K562 (cell line): Measurements from ENCODE around the gene CRKL. TPM values are rescaled to one million over a fixed set of nuclear protein-coding genes. Genes with fewer than 3 reads are reported as not detected.

ENCODE experiments used
- BRD4 ChIP-seq: fragments of 200-600 bp; sonication (generic); IDR thresholded peaks from 2 replicates; pipeline ENCODE4 v1.6.1; 2017; ENCODE audit warnings: inconsistent platforms
- EGR1 ChIP-seq: fragments of 450-650 bp; conservative IDR thresholded peaks from 2 replicates; pipeline ENCODE4 v1.6.1; 2017; ENCODE audit warnings: mild to moderate bottlenecking
- ESRRA ChIP-seq: fragments of 450-650 bp; IDR thresholded peaks from 2 replicates; pipeline ENCODE4 v1.6.1; 2014; ENCODE audit warnings: low read depth, mild to moderate bottlenecking, moderate library complexity, borderline replicate concordance
- HMGXB4 ChIP-seq: sonication (generic); formaldehyde crosslinking; IDR thresholded peaks from 2 replicates; pipeline ENCODE4 v1.8.1; 2023; ENCODE audit warnings: mild to moderate bottlenecking, missing genetic modification reagents
- ID3 ChIP-seq, 2 experiments: fragments of 250-450 bp in 1 of 2; fragments of 450-650 bp in 1 of 2; sonication (Bioruptor Pico) in 1 of 2; IDR thresholded peaks; 2 replicates each; pipeline versions ENCODE4 v1.6.1 to v1.8.0; 2016 to 2021; ENCODE audit warnings: mild to moderate bottlenecking in 2 of 2, moderate library complexity in 2 of 2, missing compliant biosample characterization in 1 of 2, missing genetic modification characterization in 1 of 2
- ILK ChIP-seq: fragments of 450-650 bp; IDR thresholded peaks from 2 replicates; pipeline ENCODE4 v1.6.1; 2016; ENCODE audit warnings: missing genetic modification characterization, low read depth, mild to moderate bottlenecking, missing compliant biosample characterization, moderate library complexity, borderline replicate concordance
- MCM5 ChIP-seq: fragments of 450-650 bp; IDR thresholded peaks from 2 replicates; pipeline ENCODE4 v1.6.1; 2016; ENCODE audit warnings: low read depth
- MGA ChIP-seq: fragments of 450-650 bp; IDR thresholded peaks from 2 replicates; pipeline ENCODE4 v1.6.1; 2016; ENCODE audit warnings: mild to moderate bottlenecking, moderate library complexity
- NCOA4 ChIP-seq: fragments of 450-650 bp; IDR thresholded peaks from 2 replicates; pipeline ENCODE4 v1.6.1; 2018; ENCODE audit warnings: mild to moderate bottlenecking; ENCODE audit not compliant: partially characterized antibody
- NCOA6 ChIP-seq: fragments of 450-650 bp; IDR thresholded peaks from 2 replicates; pipeline ENCODE4 v1.6.1; 2017; ENCODE audit warnings: mild to moderate bottlenecking
- SRSF9 ChIP-seq: fragments of 200-400 bp; formaldehyde crosslinking; IDR thresholded peaks from 2 replicates; pipeline ENCODE4 v1.6.1; 2017; ENCODE audit warnings: low read depth, low read length, borderline replicate concordance
- SUPT5H ChIP-seq: fragments of 450-650 bp; IDR thresholded peaks from 2 replicates; pipeline ENCODE4 v1.6.1; 2016
- ZNF75A ChIP-seq: fragments of 450-650 bp; formaldehyde crosslinking; IDR thresholded peaks from 2 replicates; pipeline ENCODE4 v1.4.0; 2020; ENCODE audit warnings: mild to moderate bottlenecking
- ZNF830 ChIP-seq: fragments of 250-450 bp; sonication (Bioruptor Pico); IDR thresholded peaks from 2 replicates; pipeline ENCODE4 v1.5.0; 2021; ENCODE audit warnings: mild to moderate bottlenecking
- polyA plus RNA-seq, 8 experiments: library from polyadenylated mRNA; depleted of rRNA in 4 of 8; stranded (reverse) in 5 of 8; unstranded in 3 of 8; fragments of >200 nt; fragmentation: Nextera tagmentation in 2 of 8; fragmentation: Illumina TruSeq in 1 of 8; extraction: Ambion mirVana in 2 of 8; extraction: Trizol in 1 of 8; gene quantifications; 2 replicates each; pipeline versions ENCODE4 v1.2.1 to v1.2.3, GENCODE V29; 2011 to 2014; ENCODE audit warnings: inconsistent platforms in 1 of 8, missing spikeins in 1 of 8
- total RNA-seq, 7 experiments: library from RNA; depleted of rRNA in 6 of 7; stranded (reverse); fragments of >200 nt in 6 of 7; fragmentation: Illumina TruSeq in 2 of 7; extraction: Trizol in 2 of 7; gene quantifications; 2 replicates each; pipeline versions ENCODE4 v1.2.1 to v1.2.3, GENCODE V29; 2011 to 2021; ENCODE audit warnings: low replicate concordance in 1 of 7

Gene CRKL
- total and polyA plus RNA-seq, 9 of the 15 experiments (the other 6 are each of a cell fraction or from before 2014, with no cell fraction given): 100 to 263 (median 124) TPM

- no peak for TF ChIP-seq MGA
- TF ChIP-seq EGR1: no peak
- no peak for TF ChIP-seq NCOA4
- no peak for TF ChIP-seq ESRRA
- TF ChIP-seq SUPT5H: peak; percentile 52
- peak; percentile 87; the same call in 1 of the 2 replicates for TF ChIP-seq ZNF830 (CRISPR knock-in tag)
- TF ChIP-seq ILK (tag): no peak
- TF ChIP-seq NCOA6: no peak
- TF ChIP-seq MCM5: no peak
- TF ChIP-seq ID3 (CRISPR knock-in tag; IDR thresholded peaks at IDR 0.05): no peak
- no peak; the same call in 1 of the 2 replicates for TF ChIP-seq ID3 (tag; IDR thresholded peaks at IDR 0.05)
- no peak for TF ChIP-seq SRSF9
- TF ChIP-seq HMGXB4 (CRISPR knock-in tag): 0 out of 2 replicates have a peak, but pooled peaks have one; percentile 33
- no peak for TF ChIP-seq BRD4
- TF ChIP-seq ZNF75A (CRISPR knock-in tag): no peak
These were observed 39.3 kb downstream of the CRKL start (continued) for GRCh38 chr22:20956258-20957101.
